GM12878 (cell line): ENCODE measurements around the gene PLB1. TPM values are rescaled to one million over a fixed set of nuclear protein-coding genes. Genes with fewer than 3 reads are reported as not detected.

Experiments
- BHLHE40 ChIP-seq, 2 experiments: fragments of 450-650 bp in 1 of 2; IDR thresholded peaks; 2 replicates each; pipeline ENCODE4 v1.6.1; 2011 to 2017; ENCODE audit warnings: low read depth in 2 of 2, borderline replicate concordance in 1 of 2, improper control_type of control experiment in 1 of 2, low read length in 1 of 2, mild to moderate bottlenecking in 1 of 2
- GATAD2B ChIP-seq: fragments of 450-650 bp; conservative IDR thresholded peaks from 2 replicates; pipeline ENCODE4 v1.6.1; 2017; ENCODE audit warnings: low read depth, mild to moderate bottlenecking, moderate library complexity
- KDM1A ChIP-seq: fragments of 200-600 bp; sonication (generic); IDR thresholded peaks from 2 replicates; pipeline ENCODE4 v1.6.1; 2016; ENCODE audit warnings: borderline replicate concordance
- MTA2 ChIP-seq: fragments of 450-650 bp; IDR thresholded peaks from 2 replicates; pipeline ENCODE4 v1.6.1; 2016; ENCODE audit warnings: low read depth, mild to moderate bottlenecking, moderate library complexity
- NFYA ChIP-seq: IDR thresholded peaks from 2 replicates; pipeline ENCODE4 v1.6.1; 2011; ENCODE audit warnings: low read depth, mild to moderate bottlenecking, low read length, improper control_type of control experiment, borderline replicate concordance
- RUNX3 ChIP-seq: IDR thresholded peaks from 2 replicates; pipeline ENCODE4 v1.6.1; 2012; ENCODE audit warnings: low read length, inconsistent platforms
- YY1 ChIP-seq: IDR thresholded peaks from 2 replicates; pipeline ENCODE4 v1.6.1; 2011; ENCODE audit warnings: low read depth, mild to moderate bottlenecking, low read length
- polyA plus RNA-seq, 11 experiments: library from polyadenylated mRNA; depleted of rRNA in 4 of 11; unstranded in 6 of 11; stranded (reverse) in 5 of 11; fragments of >200 nt; fragmentation: Nextera tagmentation in 4 of 11; fragmentation: Illumina TruSeq in 1 of 11; extraction: Ambion mirVana in 4 of 11; extraction: Trizol in 1 of 11; gene quantifications; 1 replicate in 1 of 11; 2 replicates in 10 of 11; pipeline versions ENCODE4 v1.2.1 to v1.2.3, GENCODE V29; 2011 to 2016; ENCODE audit warnings: inconsistent platforms in 2 of 11, missing spikeins in 2 of 11, low read depth in 1 of 11
- total RNA-seq, 4 experiments: library from RNA; depleted of rRNA in 3 of 4; stranded (reverse); fragments of >200 nt in 3 of 4; fragmentation: Illumina TruSeq in 1 of 4; extraction: Trizol in 1 of 4; gene quantifications; 2 replicates each; pipeline versions ENCODE4 v1.2.1 to v1.2.3, GENCODE V29; 2013 to 2021
- TF ChIP-seq, protein P1 (sequence below): IDR thresholded peaks from 2 replicates; pipeline ENCODE4 v1.6.1; 2012; ENCODE audit warnings: low read depth, low read length, improper control_type of control experiment
- TF ChIP-seq, protein P2 (sequence below), 3 experiments: IDR thresholded peaks in 2 of 3; conservative IDR thresholded peaks in 1 of 3; 2 replicates each; pipeline ENCODE4 v1.5.1; 2011; ENCODE audit warnings: low read depth in 3 of 3, low read length in 3 of 3, mild to moderate bottlenecking in 3 of 3, control low read depth in 2 of 3, moderate library complexity in 2 of 3, inconsistent platforms in 1 of 3, mixed read lengths in 1 of 3; ENCODE audit not compliant: control insufficient read depth in 2 of 3, insufficient read depth in 1 of 3; ENCODE audit errors: extremely low read depth in 1 of 3
- TF ChIP-seq, protein P3 (sequence below): fragments of 450-650 bp; IDR thresholded peaks from 2 replicates; pipeline ENCODE4 v1.6.1; 2017; ENCODE audit warnings: antibody characterized with exemption, mild to moderate bottlenecking, moderate library complexity
- TF ChIP-seq, protein P4 (sequence below): fragments of 450-650 bp; IDR thresholded peaks from 2 replicates; pipeline ENCODE4 v1.6.1; 2017; ENCODE audit warnings: mild to moderate bottlenecking, moderate library complexity
- TF ChIP-seq, protein P5 (sequence below): fragments of 450-650 bp; IDR thresholded peaks from 2 replicates; pipeline ENCODE4 v1.6.1; 2014; ENCODE audit warnings: mild to moderate bottlenecking
- TF ChIP-seq, protein P6 (sequence below): IDR thresholded peaks from 2 replicates; pipeline ENCODE4 v1.6.1; 2012; ENCODE audit warnings: mild to moderate bottlenecking, low read depth, low read length

The PLB1 gene
- total and polyA plus RNA-seq, 10 of the 15 experiments (the other 5 are each of a cell fraction or from before 2014, with no cell fraction given) = 0.03 to 0.49 (median 0.28) TPM

DNA sequence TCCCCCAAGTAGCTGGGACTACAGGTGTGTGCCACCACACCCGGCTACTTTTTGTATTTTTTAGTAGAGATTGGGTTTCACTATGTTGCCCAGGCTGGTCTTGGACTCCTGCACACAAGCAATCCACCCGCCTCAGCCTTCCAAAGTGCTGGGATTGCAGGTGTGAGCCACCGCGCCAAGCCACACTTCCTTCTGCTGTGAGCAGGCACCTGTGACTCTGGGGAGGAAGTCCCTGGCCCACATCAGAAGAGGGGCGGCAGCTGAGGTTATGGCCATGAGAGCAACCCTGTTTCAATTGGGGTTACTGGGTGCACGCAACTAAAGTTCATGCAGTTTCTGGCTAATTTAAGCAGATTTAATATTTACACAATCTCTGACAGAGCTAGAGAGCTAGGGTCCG lies 91.0 kb downstream of the PLB1 start (continued):
- TF ChIP-seq BHLHE40 (IDR thresholded peaks at IDR 0.05; ENCODE audit: borderline replicate concordance in 1 of 2, low read depth in 2 of 2, low read length in 1 of 2) (peak in 1 of 2 experiments; percentile 53; a peak in 1 of 4 replicates), GATAD2B (no peak), MTA2 (no peak), RUNX3 (peak; percentile 93), NFYA (no peak), YY1 (no peak), KDM1A (no peak)
- TF ChIP-seq, protein P1, sequence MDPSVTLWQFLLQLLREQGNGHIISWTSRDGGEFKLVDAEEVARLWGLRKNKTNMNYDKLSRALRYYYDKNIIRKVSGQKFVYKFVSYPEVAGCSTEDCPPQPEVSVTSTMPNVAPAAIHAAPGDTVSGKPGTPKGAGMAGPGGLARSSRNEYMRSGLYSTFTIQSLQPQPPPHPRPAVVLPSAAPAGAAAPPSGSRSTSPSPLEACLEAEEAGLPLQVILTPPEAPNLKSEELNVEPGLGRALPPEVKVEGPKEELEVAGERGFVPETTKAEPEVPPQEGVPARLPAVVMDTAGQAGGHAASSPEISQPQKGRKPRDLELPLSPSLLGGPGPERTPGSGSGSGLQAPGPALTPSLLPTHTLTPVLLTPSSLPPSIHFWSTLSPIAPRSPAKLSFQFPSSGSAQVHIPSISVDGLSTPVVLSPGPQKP = no peak
- TF ChIP-seq, protein P2, sequence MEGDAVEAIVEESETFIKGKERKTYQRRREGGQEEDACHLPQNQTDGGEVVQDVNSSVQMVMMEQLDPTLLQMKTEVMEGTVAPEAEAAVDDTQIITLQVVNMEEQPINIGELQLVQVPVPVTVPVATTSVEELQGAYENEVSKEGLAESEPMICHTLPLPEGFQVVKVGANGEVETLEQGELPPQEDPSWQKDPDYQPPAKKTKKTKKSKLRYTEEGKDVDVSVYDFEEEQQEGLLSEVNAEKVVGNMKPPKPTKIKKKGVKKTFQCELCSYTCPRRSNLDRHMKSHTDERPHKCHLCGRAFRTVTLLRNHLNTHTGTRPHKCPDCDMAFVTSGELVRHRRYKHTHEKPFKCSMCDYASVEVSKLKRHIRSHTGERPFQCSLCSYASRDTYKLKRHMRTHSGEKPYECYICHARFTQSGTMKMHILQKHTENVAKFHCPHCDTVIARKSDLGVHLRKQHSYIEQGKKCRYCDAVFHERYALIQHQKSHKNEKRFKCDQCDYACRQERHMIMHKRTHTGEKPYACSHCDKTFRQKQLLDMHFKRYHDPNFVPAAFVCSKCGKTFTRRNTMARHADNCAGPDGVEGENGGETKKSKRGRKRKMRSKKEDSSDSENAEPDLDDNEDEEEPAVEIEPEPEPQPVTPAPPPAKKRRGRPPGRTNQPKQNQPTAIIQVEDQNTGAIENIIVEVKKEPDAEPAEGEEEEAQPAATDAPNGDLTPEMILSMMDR (IDR thresholded peaks at IDR 0.05 in 2 of 3, conservative IDR thresholded peaks at IDR 0.05 in 1 of 3; ENCODE audit: control insufficient read depth in 2 of 3, extremely low read depth in 1 of 3, insufficient read depth in 1 of 3, low read depth in 3 of 3, low read length in 3 of 3) = no peak
- TF ChIP-seq, protein P3, sequence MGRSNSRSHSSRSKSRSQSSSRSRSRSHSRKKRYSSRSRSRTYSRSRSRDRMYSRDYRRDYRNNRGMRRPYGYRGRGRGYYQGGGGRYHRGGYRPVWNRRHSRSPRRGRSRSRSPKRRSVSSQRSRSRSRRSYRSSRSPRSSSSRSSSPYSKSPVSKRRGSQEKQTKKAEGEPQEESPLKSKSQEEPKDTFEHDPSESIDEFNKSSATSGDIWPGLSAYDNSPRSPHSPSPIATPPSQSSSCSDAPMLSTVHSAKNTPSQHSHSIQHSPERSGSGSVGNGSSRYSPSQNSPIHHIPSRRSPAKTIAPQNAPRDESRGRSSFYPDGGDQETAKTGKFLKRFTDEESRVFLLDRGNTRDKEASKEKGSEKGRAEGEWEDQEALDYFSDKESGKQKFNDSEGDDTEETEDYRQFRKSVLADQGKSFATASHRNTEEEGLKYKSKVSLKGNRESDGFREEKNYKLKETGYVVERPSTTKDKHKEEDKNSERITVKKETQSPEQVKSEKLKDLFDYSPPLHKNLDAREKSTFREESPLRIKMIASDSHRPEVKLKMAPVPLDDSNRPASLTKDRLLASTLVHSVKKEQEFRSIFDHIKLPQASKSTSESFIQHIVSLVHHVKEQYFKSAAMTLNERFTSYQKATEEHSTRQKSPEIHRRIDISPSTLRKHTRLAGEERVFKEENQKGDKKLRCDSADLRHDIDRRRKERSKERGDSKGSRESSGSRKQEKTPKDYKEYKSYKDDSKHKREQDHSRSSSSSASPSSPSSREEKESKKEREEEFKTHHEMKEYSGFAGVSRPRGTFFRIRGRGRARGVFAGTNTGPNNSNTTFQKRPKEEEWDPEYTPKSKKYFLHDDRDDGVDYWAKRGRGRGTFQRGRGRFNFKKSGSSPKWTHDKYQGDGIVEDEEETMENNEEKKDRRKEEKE = no peak
- TF ChIP-seq, protein P4, sequence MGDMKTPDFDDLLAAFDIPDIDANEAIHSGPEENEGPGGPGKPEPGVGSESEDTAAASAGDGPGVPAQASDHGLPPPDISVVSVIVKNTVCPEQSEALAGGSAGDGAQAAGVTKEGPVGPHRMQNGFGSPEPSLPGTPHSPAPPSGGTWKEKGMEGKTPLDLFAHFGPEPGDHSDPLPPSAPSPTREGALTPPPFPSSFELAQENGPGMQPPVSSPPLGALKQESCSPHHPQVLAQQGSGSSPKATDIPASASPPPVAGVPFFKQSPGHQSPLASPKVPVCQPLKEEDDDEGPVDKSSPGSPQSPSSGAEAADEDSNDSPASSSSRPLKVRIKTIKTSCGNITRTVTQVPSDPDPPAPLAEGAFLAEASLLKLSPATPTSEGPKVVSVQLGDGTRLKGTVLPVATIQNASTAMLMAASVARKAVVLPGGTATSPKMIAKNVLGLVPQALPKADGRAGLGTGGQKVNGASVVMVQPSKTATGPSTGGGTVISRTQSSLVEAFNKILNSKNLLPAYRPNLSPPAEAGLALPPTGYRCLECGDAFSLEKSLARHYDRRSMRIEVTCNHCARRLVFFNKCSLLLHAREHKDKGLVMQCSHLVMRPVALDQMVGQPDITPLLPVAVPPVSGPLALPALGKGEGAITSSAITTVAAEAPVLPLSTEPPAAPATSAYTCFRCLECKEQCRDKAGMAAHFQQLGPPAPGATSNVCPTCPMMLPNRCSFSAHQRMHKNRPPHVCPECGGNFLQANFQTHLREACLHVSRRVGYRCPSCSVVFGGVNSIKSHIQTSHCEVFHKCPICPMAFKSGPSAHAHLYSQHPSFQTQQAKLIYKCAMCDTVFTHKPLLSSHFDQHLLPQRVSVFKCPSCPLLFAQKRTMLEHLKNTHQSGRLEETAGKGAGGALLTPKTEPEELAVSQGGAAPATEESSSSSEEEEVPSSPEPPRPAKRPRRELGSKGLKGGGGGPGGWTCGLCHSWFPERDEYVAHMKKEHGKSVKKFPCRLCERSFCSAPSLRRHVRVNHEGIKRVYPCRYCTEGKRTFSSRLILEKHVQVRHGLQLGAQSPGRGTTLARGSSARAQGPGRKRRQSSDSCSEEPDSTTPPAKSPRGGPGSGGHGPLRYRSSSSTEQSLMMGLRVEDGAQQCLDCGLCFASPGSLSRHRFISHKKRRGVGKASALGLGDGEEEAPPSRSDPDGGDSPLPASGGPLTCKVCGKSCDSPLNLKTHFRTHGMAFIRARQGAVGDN = no peak
- TF ChIP-seq, protein P5, sequence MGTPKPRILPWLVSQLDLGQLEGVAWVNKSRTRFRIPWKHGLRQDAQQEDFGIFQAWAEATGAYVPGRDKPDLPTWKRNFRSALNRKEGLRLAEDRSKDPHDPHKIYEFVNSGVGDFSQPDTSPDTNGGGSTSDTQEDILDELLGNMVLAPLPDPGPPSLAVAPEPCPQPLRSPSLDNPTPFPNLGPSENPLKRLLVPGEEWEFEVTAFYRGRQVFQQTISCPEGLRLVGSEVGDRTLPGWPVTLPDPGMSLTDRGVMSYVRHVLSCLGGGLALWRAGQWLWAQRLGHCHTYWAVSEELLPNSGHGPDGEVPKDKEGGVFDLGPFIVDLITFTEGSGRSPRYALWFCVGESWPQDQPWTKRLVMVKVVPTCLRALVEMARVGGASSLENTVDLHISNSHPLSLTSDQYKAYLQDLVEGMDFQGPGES = no peak
- TF ChIP-seq, protein P6, sequence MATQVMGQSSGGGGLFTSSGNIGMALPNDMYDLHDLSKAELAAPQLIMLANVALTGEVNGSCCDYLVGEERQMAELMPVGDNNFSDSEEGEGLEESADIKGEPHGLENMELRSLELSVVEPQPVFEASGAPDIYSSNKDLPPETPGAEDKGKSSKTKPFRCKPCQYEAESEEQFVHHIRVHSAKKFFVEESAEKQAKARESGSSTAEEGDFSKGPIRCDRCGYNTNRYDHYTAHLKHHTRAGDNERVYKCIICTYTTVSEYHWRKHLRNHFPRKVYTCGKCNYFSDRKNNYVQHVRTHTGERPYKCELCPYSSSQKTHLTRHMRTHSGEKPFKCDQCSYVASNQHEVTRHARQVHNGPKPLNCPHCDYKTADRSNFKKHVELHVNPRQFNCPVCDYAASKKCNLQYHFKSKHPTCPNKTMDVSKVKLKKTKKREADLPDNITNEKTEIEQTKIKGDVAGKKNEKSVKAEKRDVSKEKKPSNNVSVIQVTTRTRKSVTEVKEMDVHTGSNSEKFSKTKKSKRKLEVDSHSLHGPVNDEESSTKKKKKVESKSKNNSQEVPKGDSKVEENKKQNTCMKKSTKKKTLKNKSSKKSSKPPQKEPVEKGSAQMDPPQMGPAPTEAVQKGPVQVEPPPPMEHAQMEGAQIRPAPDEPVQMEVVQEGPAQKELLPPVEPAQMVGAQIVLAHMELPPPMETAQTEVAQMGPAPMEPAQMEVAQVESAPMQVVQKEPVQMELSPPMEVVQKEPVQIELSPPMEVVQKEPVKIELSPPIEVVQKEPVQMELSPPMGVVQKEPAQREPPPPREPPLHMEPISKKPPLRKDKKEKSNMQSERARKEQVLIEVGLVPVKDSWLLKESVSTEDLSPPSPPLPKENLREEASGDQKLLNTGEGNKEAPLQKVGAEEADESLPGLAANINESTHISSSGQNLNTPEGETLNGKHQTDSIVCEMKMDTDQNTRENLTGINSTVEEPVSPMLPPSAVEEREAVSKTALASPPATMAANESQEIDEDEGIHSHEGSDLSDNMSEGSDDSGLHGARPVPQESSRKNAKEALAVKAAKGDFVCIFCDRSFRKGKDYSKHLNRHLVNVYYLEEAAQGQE = no peak
